CD4-positive, alpha-beta T cell treated with Interleukin-4 for 4 hours (primary cell): Measurements from ENCODE around the gene CREB3.
A peak's percentile ranks its signal among the peaks of the same experiment; 100 is the strongest.

Source experiments
- DNase-seq: peaks from one replicate; pipeline ENCODE4 v3.0.0-alpha.2; 2020

The CREB3 gene

GRCh38 chr9:35728041-35728971 is 4.2 kb upstream of the CREB3 start:
- peak; percentile 44 for DNase-seq

DNA sequence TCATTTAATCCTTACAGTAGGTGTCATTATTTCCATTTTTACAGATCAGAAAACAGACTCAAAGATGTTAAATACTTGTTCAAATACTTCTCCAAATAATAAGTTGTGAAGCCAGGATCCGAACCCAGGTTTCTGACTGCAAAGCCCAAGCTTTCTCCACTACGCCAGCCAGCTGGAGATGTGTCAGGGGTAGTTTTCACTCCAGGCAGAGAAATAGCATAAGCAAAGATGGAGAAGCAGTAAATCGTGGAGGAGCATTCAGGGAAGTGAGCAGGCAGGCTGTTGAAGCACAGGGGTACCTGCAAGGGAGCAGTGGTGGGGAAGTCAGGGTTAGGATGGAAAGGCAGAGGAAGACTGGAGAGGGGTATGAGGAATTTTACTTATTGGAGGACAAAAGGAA is 3.4 kb upstream of the CREB3 start:
- DNase-seq: no peak

DNA sequence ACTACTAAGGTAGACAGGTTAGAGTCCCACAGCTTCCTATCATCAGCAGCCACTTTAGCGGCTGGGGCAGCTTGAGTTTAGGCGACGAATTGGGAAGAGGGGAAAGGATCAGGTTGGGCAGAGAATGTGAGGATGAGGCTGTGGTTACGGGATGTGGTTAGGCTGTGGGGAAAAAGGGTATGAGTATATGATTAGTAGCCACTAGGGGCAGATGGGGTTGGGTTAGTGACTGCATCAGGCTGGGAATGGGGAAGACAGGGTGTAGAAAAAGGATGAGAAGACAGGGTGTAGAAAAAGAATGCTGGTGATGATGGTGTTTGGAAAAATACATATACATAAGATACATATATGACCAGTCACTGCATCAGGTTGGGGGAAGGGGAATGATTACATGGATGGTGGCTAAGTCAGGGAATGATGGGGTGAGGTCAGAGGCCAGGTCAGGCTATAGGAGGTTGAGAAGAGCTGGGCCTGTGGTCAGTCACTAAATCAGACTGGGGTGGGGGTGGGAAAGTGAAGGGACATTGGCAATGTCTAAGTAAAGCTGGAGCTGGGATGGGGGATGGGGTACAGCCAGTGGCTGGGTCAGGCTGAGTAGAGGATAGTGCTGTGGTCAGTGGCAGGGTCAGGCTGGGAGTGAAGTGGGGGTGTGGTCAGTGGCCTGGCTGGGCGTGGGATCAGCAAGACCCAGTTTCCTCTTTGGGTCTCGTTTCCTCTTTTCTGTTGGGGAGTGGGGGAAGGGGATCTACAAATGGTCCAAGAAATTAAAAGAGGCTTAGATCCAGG is 2.6 kb upstream of the CREB3 start:
- peak; percentile 44 for DNase-seq

- no peak for DNase-seq
These were observed 2.0 kb upstream of the CREB3 start for GRCh38 chr9:35730486-35730854.

- DNase-seq: no peak
These were observed 866 bp upstream of the CREB3 start for GRCh38 chr9:35731415-35732184.

DNA sequence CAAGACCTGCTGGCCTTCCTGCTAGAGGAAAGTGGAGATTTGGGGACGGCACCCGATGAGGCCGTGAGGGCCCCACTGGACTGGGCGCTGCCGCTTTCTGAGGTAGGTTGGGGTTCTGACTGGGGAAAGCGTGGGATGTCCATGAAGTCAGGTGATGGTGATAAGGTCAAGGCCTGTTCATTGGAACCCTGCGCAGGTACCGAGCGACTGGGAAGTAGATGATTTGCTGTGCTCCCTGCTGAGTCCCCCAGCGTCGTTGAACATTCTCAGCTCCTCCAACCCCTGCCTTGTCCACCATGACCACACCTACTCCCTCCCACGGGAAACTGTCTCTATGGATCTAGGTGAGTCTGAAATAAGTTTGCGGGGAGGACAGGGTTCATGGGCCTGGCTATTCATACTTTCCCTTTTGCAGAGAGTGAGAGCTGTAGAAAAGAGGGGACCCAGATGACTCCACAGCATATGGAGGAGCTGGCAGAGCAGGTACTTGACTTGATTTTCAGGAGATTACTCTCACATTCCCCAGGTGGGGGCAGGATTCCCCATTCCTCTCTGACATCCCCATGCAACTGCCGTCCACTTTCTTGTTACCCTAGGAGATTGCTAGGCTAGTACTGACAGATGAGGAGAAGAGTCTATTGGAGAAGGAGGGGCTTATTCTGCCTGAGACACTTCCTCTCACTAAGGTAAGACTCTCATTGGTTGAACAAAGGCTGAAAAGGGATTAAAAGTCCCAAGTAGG is 505 bp downstream of the CREB3 start:
- DNase-seq: peak; percentile 23

- DNase-seq: no peak
These were observed 1.6 kb downstream of the CREB3 start for GRCh38 chr9:35734096-35734495.

DNA sequence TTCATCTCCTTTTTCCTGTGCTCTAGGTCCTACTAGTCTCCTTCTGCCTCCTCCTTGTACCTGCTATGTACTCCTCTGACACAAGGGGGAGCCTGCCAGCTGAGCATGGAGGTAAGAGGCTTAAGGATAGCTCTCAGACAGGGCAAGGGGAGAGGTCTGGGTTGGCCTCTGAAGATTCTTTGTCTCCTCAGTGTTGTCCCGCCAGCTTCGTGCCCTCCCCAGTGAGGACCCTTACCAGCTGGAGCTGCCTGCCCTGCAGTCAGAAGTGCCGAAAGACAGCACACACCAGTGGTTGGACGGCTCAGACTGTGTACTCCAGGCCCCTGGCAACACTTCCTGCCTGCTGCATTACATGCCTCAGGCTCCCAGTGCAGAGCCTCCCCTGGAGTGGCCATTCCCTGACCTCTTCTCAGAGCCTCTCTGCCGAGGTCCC is 3.8 kb downstream of the CREB3 start:
- peak; percentile 77 for DNase-seq

- no peak for DNase-seq
These were observed 4.7 kb downstream of the CREB3 start for GRCh38 chr9:35737143-35737542.

DNA sequence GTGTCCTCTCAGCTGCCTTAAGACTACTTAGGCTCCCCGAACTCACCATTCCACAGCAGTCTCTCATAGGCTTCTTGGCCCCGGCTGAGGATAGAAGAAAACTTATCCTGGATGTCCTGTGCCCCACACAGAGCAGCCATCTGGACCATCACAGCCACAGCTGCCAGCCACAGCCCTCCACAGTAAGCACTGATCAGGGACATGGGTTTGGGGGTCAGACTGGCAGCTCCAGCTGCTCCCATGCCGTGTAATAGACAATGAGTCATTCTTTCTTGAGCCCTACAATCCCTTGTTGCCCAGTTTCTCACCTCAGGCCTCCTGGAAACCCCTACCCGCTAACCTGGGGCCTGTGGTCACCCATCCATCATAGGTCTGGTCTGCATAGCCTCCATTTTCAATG is 5.7 kb downstream of the CREB3 start:
- no peak for DNase-seq

- no peak for DNase-seq
These were observed 6.5 kb downstream of the CREB3 start for GRCh38 chr9:35738924-35739323.

DNA sequence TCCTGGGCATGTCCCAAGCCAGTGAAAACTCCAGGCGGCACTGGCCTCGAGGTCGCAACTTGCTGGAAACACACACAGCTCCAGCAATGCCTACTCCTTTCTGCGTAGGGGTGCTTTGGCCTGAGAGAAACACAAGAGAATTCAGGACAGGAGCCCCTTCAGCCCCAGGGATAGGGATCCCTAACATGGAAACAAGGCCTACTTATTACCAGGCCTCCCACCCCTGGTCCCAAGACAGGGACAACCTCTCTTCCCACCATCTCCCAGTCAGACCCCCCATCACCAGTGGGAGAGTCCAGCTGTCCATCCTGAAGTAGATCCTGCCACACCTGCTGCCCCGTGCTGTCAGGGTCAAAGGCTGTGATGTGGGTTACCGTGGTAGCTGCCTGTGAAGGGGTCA is 7.8 kb downstream of the CREB3 start:
- no peak for DNase-seq

GRCh38 chr9:35741740-35742139 is 9.3 kb downstream of the CREB3 start:
- DNase-seq: no peak

DNA sequence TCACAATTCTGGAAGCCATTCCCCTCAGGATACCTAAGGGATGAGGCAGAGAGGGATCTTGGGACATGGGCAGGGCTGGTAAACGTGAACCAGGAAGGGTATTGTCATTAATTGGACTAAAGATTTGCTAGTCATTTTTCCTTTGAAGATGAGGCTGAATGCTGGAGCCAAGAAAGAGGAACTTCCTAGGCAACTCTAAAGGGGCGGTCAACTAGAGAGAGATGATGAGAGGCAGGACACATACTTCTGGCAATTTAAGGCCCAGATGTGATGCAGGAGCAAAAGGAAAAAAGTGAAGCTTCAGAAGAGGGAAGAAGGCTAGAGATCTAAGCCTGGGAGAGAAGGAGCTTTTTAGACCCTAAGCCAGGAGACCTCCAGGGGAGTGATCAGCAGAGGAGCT is 11.0 kb downstream of the CREB3 start:
- DNase-seq: no peak

GRCh38 chr9:35743880-35744518 is 11.5 kb downstream of the CREB3 start:
- DNase-seq: no peak

DNA sequence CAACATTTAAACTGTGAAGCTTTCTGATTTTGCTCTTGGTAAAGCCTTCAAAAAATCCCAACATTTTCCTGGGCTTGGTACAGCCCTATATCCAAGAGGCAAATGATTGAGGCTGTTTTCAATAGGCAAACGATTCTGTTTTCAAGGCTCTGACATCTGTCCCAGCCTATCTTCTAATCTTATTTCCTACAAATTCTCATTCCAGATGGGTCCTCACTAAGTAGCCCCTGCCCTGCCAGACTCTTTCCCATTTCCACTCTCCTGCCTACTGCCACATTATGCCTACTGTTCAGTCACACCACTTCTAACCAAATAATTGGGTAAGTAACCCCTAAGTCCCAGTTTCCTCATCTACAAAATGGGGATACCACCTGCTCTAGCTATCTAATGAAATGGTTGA is 13.1 kb downstream of the CREB3 start:
- no peak for DNase-seq

DNA sequence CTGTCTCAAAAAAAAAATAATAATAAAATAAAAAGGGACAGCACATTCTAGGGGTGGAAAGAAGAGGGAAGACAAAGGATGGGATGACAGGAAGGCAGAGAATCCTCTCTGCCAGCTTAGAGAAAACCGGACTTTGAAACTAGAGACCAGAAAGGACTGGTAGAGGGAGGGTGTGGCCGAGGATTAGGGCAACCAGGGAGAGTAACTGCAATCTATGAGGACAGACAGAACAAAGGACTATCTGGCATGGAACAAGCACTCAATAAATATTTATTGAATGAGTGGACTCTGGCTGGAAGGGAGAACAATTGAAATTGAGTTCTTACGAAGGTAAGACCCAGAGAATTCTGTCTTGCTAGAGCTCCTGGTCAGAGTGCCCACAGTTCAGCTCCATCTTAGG is 14.1 kb downstream of the CREB3 start:
- no peak for DNase-seq

GRCh38 chr9:35748242-35748857 is 15.9 kb downstream of the CREB3 start:
- no peak for DNase-seq

DNA sequence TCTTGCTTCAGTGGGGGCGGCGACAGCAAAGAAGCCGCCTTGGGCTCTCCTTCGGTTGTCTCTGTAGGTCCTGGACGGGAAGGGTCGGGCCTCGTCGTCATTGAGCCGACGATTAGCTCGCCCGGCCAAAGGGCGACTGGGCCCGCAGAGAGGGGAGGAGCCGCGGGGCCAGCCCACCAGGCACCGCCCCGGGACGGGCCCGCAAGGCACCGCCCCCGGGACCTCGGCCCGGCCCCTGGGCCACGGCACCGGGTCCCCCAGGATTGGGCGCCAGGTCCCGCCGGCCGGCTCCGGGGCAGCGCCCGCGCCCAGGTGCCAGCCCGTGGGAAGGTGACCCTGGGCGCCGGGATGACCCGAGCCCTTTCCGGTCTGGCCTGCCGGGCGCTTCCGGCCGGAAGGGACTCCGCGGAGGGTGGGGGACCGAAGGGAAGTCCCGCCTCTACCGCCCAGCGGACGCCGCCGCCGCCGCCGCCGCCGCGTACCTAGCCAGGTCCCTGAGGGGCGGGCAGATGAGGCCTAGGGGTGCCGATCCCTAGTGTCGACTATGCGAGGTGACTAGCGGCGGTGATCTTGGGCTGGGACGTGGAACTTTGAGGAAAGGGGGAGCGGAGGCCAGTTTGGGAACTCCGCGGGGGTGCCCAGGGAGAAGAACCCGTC is 16.5 kb downstream of the CREB3 start, which contains the start of the genes GBA2 and RGP1:
GBA2 (minus strand) TSS at position 371 of the 657 bp plus-strand sequence. CDS start 524 bp downstream, outside the sequence.
RGP1 (plus strand) TSS at position 430 of the 657 bp plus-strand sequence. CDS start 469 bp downstream, outside the sequence.
- peak; percentile 58 for DNase-seq

- peak; percentile 45 for DNase-seq
These were observed 17.2 kb downstream of the CREB3 start for GRCh38 chr9:35749515-35750255.
